ENCODE measurements around the gene SLC16A11.

The SLC16A11 gene

GRCh38 chr17:7003745-7004144 lies 40.1 kb downstream of the SLC16A11 start:
- Histone ChIP-seq H3K27me3 (ENCODE audit: insufficient read depth, low read length) (no peaks in the 10 kb centered on the region), H2AFZ (ENCODE audit: low read length) (no peak overlapping the region), H3F3A (ENCODE audit: insufficient read depth, low read length) (no peaks in the 10 kb centered on the region), H3K9me3 (ENCODE audit: low read length) (no peaks in the 10 kb centered on the region), H4K20me1 (ENCODE audit: insufficient read depth, low read length) (no peaks in the 10 kb centered on the region), H3K9me2 (ENCODE audit: low read depth, low read length) (no peaks in the 10 kb centered on the region), H3K9ac (ENCODE audit: low read length) (no peak overlapping the region), H3K4me2 (ENCODE audit: low read length) (no peak overlapping the region), H3K4me3 (ENCODE audit: low read depth, low read length, poor library complexity, severe bottlenecking) (no peak overlapping the region), H3K36me3 (ENCODE audit: insufficient read depth, low read length) (peaks cover 31% of the 10 kb centered on the region; the same call in 1 of the 2 replicates), H3K4me1 (ENCODE audit: insufficient read depth, low read length, severe bottlenecking) (no peaks in the 10 kb centered on the region), H3K27ac (ENCODE audit: low read depth, low read length, poor library complexity, severe bottlenecking) (no peak overlapping the region), H3K79me2 (ENCODE audit: insufficient read depth, low read length) (no peaks in the 10 kb centered on the region)
- TF ChIP-seq CTCF (IDR thresholded peaks at IDR 0.05; ENCODE audit: low read length) (no peak), EZH2 (IDR thresholded peaks at IDR 0.05; ENCODE audit: borderline replicate concordance, low read length) (no peak)

- Histone ChIP-seq H3F3A (ENCODE audit: insufficient read depth, low read length) (no peaks in the 10 kb centered on the region), H3K4me3 (ENCODE audit: low read depth, low read length, poor library complexity, severe bottlenecking) (no peak overlapping the region), H4K20me1 (ENCODE audit: insufficient read depth, low read length) (no peaks in the 10 kb centered on the region), H2AFZ (ENCODE audit: low read length) (no peak overlapping the region), H3K9me3 (ENCODE audit: low read length) (no peaks in the 10 kb centered on the region), H3K27ac (ENCODE audit: low read depth, low read length, poor library complexity, severe bottlenecking) (no peak overlapping the region), H3K9ac (ENCODE audit: low read length) (no peak overlapping the region), H3K27me3 (ENCODE audit: insufficient read depth, low read length) (no peaks in the 10 kb centered on the region), H3K4me1 (ENCODE audit: insufficient read depth, low read length, severe bottlenecking) (no peaks in the 10 kb centered on the region), H3K36me3 (ENCODE audit: insufficient read depth, low read length) (peaks cover 32% of the 10 kb centered on the region; the same call in 1 of the 2 replicates), H3K4me2 (ENCODE audit: low read length) (no peak overlapping the region), H3K79me2 (ENCODE audit: insufficient read depth, low read length) (no peaks in the 10 kb centered on the region), H3K9me2 (ENCODE audit: low read depth, low read length) (no peaks in the 10 kb centered on the region)
- TF ChIP-seq CTCF (IDR thresholded peaks at IDR 0.05; ENCODE audit: low read length) (no peak), EZH2 (IDR thresholded peaks at IDR 0.05; ENCODE audit: borderline replicate concordance, low read length) (no peak)
Observed at GRCh38 chr17:7002288-7003047, 41.4 kb downstream of the SLC16A11 start.

GRCh38 chr17:7001318-7001961 lies 42.5 kb downstream of the SLC16A11 start:
- no peaks in the 10 kb centered on the region for H4K20me1 ChIP-seq (ENCODE audit: insufficient read depth, low read length)
- no peaks in the 10 kb centered on the region for H3F3A ChIP-seq (ENCODE audit: insufficient read depth, low read length)
- H3K4me3 ChIP-seq (ENCODE audit: low read depth, low read length, poor library complexity, severe bottlenecking): no peak overlapping the region
- H3K79me2 ChIP-seq (ENCODE audit: insufficient read depth, low read length): no peaks in the 10 kb centered on the region
- H3K27ac ChIP-seq (ENCODE audit: low read depth, low read length, poor library complexity, severe bottlenecking): no peak overlapping the region
- TF ChIP-seq CTCF (IDR thresholded peaks at IDR 0.05; ENCODE audit: low read length) (peak; percentile 75), EZH2 (IDR thresholded peaks at IDR 0.05; ENCODE audit: borderline replicate concordance, low read length) (no peak)
- no peak overlapping the region for H2AFZ ChIP-seq (ENCODE audit: low read length)
- H3K4me1 ChIP-seq (ENCODE audit: insufficient read depth, low read length, severe bottlenecking): no peaks in the 10 kb centered on the region
- H3K27me3 ChIP-seq (ENCODE audit: insufficient read depth, low read length): no peaks in the 10 kb centered on the region
- peaks cover 32% of the 10 kb centered on the region; the same call in 1 of the 2 replicates for H3K36me3 ChIP-seq (ENCODE audit: insufficient read depth, low read length)
- no peak overlapping the region for H3K9ac ChIP-seq (ENCODE audit: low read length)
- H3K9me3 ChIP-seq (ENCODE audit: low read length): no peaks in the 10 kb centered on the region
- H3K4me2 ChIP-seq (ENCODE audit: low read length): no peak overlapping the region
- no peaks in the 10 kb centered on the region for H3K9me2 ChIP-seq (ENCODE audit: low read depth, low read length)
